HG03521 (cell line): Measurements from ENCODE around the gene SOD1.
"Not testable (repeated sequence)": the region's sequence is repeated elsewhere in the genome, so short reads cannot be mapped to it uniquely, and the experiment has no call there.

ENCODE experiments used
- ATAC-seq: cut with Tn5 transposase; IDR thresholded peaks from one replicate; pipeline ENCODE4 v1.9.1; 2021; ENCODE audit warnings: mild to moderate bottlenecking, moderate library complexity; ENCODE audit not compliant: unreplicated experiment

Gene SOD1

DNA sequence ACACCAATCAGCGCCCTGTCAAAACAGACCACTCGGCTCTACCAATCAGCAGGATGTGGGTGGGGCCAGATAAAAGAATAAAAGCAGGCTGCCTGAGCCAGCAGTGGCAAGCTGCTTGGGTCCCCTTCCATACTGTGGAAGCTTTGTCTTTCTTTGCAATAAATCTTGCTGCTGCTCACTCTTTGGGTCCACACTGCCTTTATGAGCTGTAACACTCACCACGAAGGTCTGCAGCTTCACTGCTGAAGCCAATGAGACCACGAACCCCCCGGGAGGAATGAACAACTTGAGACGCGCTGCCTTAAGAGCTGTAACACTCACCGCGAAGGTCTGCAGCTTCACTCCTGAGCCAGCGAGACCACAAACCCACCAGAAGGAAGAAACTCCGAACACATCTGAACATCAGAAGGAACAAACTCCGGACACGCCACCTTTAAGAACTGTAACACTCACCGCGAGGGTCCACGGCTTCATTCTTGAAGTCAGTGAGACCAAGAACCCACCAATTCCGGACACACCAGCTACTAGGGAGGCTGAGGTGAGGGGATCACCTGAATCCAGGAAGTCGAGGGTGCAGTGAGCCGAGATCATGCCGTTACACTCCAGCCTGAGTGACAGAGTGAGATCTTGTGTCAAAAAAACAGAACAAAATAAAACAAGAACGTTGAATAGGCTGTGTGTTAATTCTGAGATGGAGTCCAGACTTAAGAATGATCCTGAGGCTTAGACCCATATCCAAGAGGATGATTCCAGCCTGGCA, 4.5 kb upstream of the SOD1 start:
- not testable (repeated sequence) for ATAC-seq

DNA sequence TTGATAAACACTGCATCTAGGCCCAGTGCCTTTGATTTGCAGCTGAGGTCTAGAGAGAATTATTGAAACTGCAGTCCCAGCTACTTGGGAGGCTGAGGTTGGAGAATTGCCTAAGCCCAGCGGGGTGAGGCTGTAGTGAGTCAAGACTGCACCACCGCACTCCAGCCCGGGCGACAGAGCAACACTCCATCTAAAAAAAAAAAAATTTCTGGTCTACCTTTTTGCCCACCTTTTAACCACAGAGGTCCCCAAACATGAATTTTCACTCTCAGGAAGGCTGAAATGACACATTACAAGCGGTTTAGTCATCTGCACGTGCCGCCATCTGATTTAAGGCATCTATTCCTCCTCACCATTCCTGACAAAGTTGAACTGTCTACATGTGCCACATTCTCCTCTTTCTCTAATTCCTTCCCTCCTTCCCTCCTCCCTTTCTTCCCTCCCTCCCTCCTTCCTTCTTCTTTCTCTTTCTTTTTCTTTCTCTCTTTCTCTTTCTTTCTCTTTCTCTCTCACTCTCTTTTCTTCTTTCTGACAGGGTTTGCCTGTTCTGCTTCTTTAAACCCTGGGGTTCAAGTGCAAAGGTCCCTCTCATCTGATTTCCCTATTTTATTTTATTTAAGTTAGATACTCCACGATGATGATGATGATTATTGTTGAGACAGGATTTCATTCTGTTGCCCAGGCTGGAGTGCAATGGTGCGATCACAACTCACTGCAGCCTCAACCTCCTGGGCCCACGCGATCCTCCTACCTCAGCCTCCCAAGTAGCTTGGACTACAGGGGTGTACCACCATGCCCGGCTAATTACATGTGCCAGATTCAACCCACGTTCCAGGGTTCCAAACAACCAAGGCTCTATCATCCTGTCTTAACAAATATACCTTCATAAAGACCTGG, 3.0 kb upstream of the SOD1 start:
- no peak for ATAC-seq

DNA sequence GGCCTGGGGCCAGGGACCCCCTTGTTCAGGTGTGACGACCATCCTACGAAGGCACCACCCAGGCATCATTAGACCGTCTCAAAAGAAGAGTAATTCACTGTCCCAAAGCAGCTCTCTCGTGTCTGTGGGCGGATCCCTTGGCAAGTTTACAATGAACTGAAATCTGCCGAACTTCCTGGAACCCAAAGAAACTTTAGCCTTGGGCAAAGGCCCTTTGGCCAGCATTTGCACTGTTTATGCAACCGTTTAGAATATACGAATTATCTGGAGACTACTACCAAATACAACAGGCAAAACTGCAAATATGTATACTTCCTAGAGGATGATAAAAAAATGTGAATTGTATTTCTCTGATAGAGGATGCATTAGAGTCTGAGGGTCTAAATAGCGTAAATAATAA, 1.4 kb upstream of the SOD1 start:
- ATAC-seq: no peak

DNA sequence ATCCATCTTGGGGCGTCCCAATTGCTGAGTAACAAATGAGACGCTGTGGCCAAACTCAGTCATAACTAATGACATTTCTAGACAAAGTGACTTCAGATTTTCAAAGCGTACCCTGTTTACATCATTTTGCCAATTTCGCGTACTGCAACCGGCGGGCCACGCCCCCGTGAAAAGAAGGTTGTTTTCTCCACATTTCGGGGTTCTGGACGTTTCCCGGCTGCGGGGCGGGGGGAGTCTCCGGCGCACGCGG, 282 bp upstream of the SOD1 start:
- ATAC-seq: peak; percentile 19

DNA sequence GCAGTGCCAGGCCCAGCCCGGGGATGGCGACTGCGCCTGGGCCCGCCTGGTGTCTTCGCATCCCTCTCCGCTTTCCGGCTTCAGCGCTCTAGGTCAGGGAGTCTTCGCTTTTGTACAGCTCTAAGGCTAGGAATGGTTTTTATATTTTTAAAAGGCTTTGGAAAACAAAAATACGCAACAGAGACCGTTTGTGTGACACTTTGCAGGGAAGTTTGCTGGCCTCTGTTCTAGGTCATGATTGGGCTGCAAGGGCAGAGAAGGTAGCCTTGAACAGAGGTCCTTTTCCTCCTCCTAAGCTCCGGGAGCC, 719 bp downstream of the SOD1 start:
- ATAC-seq: peak; percentile 18

DNA sequence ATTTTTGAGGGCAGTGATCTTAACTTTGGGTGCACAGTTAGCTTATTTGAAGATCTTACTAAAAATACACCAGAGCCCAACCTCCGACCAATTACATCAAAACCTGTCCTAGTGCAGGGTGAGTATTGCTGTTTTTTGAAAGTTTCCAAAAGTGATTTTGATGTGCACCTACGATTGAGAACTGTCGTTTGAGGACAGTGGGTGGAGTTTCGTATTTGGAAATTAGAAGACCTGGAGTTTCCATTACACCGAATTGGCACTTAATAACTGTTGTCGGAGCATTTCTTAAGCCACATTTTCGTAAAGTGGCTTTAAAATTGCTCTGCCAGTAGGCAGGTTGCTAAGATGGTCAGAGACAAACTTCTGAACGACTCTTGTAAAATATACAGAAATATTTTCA, 1.1 kb downstream of the SOD1 start:
- no peak for ATAC-seq

DNA sequence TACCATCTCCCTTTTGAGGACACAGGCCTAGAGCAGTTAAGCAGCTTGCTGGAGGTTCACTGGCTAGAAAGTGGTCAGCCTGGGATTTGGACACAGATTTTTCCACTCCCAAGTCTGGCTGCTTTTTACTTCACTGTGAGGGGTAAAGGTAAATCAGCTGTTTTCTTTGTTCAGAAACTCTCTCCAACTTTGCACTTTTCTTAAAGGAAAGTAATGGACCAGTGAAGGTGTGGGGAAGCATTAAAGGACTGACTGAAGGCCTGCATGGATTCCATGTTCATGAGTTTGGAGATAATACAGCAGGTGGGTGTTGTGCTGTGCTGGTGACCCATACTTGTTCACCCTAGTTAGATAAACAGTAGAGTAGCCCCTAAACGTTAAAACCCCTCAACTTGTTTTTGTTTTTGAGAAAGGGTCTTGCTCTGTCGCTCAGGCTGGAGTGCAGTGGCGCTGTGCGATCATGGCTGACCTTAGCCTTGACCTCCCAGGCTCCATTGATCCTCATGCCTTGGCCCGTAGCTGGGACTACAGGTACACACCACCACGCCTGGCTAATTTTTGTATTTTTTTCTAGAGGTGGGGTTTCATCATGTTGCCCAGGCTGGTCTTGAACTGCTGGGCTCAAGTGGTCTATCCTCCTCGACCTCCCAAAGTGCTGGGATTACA, 4.2 kb downstream of the SOD1 start:
- ATAC-seq: no peak

DNA sequence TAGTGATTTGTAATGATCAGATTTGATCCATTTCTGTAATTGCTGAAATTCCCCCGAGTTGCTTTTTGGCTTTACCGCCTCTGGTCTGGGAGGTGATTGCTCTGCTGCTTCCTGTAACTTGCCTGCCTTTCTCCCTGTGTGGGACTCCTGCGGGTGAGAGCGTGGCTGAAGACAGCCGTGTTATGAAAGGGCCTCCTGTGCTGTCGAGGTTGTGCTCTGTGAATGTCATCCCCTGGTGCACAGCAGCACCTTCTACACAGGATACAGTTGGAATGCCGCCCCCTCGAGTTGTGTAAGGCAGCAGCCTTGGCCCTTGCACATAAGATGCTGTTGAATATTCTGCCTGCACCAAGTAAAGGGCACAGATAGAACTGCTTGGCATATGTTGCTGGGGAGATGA, 5.9 kb downstream of the SOD1 start:
- ATAC-seq: no peak

DNA sequence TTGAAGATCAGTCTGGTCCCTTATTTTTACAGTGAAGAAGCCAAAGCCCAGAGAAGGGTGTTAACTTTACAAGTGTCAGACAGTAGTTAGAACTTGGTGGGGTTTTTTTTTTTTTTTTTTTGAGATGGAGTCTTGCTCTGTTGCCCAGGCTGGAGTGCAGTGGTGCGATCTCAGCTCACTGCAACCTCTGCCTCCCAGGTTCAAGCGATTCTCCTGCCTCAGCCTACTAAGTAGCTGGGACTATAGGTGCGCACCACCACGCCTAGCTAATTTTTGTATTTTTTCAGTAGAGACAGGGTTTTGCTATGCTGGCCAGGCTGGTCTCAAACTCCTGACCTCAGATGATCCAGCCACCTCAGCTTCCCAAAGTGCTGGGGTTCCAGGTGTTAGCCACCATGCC, 6.4 kb downstream of the SOD1 start:
- not testable (repeated sequence) for ATAC-seq

DNA sequence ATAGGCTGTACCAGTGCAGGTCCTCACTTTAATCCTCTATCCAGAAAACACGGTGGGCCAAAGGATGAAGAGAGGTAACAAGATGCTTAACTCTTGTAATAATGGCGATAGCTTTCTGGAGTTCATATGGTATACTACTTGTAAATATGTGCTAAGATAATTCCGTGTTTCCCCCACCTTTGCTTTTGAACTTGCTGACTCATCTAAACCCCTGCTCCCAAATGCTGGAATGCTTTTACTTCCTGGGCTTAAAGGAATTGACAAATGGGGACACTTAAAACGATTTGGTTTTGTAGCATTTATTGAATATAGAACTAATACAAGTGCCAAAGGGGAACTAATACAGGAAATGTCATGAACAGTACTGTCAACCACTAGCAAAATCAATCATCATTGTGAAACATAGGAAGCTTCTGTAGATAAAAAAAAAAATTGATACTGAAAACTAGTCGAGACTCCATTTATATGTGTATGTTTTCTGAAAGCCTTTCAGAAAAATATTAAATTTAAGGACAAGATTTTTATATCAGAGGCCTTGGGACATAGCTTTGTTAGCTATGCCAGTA, 7.0 kb downstream of the SOD1 start:
- no peak for ATAC-seq

DNA sequence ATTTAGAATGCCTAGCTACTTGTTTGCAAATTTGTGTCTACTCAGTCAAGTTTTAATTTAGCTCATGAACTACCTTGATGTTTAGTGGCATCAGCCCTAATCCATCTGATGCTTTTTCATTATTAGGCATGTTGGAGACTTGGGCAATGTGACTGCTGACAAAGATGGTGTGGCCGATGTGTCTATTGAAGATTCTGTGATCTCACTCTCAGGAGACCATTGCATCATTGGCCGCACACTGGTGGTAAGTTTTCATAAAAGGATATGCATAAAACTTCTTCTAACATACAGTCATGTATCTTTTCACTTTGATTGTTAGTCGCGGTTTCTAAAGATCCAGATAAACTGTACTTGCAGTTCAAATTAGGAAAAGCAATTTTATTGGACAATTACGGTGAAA, 7.6 kb downstream of the SOD1 start:
- no peak for ATAC-seq

DNA sequence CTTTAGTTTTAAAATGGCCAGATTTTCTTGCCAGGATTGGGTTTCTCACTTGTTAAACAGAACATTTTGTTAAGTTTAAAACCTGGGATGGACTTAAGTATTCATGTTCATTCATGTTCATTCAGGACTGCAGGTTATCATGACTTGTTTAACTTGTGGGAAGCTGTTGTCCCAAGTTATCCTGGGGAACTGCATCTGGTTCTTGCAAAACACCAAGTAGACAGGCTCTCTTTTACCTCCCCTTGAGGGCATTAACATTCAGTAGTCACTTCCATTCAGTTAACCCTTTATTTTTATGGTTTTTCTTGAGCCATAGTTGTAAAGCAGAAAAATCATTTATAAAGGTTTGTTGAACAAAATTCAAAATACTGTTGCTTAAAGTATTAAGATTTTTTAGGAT, 8.1 kb downstream of the SOD1 start:
- ATAC-seq: no peak

DNA sequence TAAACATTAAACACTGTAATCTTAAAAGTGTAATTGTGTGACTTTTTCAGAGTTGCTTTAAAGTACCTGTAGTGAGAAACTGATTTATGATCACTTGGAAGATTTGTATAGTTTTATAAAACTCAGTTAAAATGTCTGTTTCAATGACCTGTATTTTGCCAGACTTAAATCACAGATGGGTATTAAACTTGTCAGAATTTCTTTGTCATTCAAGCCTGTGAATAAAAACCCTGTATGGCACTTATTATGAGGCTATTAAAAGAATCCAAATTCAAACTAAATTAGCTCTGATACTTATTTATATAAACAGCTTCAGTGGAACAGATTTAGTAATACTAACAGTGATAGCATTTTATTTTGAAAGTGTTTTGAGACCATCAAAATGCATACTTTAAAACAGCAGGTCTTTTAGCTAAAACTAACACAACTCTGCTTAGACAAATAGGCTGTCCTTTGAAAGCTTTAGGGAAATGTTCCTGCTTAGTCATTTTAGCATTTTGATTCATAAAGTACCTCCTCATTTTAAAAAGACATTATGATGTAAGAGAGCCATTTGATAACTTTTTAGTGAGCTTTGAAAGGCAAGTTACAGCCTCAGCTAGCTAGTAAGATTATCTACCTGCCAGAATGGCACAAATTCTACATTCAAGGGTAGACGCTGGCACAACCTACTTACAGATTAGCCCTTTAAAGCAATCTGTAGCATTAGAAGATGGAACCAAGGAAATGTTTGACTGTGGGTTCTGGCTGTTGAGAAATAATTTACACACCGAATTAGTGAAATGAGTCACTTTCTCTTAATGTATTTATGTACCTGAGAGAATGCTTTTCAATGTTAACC, 9.4 kb downstream of the SOD1 start:
- ATAC-seq: no peak

DNA sequence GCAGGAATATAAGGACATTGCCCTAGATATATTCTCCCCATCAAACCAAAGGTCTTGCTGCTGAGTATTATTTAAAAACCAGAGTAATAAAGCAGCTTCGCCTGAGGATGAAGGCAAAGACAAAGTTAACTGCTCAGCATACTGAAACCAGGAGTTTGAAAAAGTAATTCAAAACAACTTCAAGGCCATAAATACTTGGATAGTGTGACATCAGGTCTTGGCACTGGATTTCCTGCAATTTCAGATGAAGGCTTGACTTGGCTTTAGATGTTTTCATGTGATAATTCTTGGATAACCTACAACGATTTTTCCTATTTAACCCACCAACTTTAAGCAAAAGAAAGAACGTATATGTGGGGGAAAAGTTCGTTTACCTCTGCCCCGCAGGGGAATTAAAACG, 10.6 kb downstream of the SOD1 start:
- ATAC-seq: no peak

DNA sequence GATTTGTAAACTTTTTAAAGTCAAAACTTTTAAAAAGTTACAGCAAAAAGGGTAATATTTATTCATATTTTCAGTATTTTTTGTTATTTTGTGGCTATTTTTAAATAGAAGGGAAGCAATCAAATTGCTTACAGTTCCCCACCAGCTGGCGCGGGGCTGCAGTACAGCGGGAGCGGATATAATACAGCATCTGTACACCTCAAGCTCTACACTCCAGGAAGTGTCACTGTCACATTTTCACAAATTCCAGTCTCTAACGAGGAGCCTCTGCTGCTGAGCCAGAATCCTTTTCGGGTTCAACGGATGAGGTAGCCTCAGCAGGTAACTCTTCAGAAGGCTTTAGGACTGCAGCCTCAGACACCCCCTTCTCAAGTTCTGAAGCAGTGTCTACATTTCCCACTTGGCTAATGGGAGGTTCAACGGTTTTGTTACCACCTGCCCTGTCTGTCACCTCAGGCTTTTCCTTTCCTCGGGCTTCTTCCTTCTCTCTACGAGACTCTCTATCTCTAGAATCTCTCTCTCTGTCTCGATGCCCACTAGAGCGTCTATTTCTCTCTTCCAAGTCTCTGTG, 11.7 kb downstream of the SOD1 start:
- ATAC-seq: no peak

DNA sequence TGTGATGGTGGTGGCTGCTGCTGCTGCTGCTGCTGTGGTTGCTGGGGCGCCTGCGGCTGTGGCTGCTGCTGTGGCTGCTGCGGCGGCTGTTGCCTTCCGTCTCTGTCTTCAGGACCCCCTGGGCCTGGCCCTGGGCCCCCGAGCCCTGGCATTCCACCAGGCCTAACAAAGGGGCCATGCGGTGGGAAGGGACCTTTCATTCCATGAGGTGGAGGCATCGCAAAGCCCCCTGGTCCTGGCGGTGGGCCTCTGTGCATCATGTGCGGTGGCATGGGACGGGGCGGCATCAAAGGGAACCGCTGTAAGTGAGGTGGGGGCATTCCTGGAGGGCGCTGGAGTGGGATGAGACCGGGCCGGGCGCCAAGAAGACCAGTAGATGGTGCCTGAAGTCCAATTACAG, 12.4 kb downstream of the SOD1 start:
- ATAC-seq: no peak

DNA sequence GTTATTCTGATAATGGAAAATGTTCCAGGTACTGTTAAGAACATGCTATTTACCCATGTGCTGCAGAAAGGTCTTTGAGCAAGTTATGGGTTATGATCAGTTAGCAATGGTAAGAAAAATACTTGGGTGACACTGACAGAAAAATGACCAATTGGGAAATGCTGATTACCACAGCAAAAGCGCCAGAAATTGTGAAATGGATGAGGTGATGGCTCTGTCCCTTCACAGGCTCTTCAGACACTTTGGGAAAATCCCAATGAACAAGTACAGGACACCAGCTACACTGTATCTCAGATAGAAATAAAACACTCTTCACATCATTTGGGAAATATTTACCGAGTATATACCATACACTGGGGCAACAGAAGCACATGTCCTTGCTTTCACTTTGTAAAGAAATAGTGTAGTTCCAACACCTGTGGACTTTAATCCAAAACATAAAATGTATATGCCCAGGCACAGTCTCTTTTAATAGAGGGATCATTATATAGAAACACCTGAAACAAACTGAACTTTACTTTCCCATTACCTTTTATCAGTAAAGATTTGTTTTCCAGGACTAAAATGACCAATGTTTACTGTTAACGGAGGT, 13.9 kb downstream of the SOD1 start:
- ATAC-seq: no peak

DNA sequence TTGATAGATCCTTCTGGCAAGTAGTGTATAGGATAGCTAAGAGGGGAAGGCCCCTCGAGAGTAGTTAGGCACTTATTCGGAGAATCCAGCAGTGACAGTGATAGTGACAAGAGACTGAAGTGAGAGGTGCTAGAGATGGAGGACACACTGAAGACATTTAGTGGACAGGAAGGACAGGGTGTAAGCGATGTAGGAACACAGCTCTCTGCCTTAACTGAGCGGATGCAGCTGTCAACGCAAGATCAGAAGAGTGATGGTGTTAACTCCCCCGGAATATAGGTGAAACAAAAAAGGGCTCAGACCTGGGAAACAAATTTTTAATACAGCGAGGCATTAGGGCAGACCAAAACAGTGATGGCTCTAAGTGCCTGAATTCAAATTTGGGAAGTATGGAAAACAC, 15.8 kb downstream of the SOD1 start:
- ATAC-seq: no peak

DNA sequence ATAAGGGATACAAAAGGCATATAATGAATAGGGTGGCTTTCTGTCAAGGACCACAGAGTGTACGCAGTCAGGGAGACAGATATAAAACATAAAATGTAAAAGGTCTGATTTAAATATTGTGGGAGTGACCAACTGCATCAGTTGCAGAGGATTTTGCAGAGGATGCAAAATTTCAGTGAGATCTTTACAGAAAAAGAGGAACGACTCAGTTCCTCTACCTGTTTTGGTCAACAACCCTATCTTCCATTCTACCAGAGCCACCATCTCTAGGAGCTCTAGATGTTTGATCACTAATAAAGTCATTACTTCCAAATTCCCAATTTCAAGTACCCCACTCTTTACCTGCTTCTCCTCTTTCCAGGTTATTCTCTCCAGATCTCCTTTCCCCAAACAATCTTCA, 16.5 kb downstream of the SOD1 start:
- no peak for ATAC-seq

DNA sequence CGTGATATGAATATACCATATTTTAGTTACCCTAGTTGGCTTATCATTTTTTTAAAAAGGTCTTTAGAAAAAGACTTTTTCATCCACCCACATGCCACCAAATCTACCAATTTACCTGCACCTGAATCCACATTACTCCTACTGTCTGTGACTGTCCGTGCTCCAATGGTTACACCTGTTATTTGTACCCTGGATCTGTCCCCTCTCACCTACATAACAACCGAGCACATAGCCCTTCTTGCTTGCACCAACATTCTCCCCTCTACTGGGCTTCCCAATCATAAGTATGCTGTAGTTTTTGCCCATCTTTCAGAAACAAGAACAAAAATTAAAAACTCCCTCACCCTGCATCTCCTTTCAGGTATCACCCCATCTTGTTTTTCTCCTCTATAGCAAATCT, 17.6 kb downstream of the SOD1 start:
- ATAC-seq: no peak
